DMS53 (cell line): ENCODE data around the gene ZNRD2.

Experiments used
- DNase-seq: peaks from one replicate; lab custom pipeline; 2025; lab: John Stamatoyannopoulos, UW

Gene ZNRD2

DNA sequence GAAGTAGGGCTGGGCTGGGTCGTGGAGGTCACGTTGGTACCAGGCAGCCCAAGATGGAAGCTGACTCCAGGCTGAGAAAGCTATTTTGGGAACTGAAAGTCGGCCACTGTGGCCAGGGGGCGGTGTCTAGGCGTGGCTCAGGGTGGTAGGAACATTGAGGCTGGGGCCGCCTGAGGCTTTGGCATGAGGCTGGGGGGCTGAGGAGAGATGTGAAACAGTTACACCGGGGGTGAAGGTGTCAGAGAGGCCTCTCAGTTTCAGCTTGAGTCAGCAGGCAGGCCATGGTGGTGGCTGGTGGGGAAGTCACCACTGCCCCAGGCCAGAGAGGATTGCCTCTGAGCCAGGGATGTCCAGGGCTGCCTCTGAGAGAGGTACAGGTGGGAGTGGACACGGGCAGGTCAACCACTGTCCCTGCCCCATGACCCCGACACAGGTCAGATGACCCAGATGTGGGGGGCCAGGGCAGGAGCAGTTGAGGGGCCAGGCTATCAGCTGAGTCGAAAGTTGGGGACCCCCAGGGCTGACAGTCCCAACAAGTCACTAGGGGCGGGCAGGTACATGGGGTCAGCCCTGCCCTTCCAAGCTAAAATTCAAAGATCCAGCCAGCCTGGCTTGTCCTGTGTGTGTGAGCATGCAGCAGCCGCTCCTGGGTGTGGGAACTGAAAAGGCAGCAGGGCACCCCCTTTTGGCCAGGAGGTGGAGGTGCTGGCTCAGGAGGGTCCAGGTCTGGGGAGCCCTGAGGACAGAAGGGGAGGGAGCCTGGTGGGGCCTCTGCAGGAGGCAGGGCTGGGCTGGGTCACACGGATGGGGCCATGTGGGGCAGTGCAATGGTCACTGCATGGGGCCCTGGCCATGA, 18.1 kb downstream of the ZNRD2 start:
- peak; percentile 70 for DNase-seq

- DNase-seq: no peak
Observed at GRCh38 chr11:65589444-65590239, 19.4 kb downstream of the ZNRD2 start.

DNA sequence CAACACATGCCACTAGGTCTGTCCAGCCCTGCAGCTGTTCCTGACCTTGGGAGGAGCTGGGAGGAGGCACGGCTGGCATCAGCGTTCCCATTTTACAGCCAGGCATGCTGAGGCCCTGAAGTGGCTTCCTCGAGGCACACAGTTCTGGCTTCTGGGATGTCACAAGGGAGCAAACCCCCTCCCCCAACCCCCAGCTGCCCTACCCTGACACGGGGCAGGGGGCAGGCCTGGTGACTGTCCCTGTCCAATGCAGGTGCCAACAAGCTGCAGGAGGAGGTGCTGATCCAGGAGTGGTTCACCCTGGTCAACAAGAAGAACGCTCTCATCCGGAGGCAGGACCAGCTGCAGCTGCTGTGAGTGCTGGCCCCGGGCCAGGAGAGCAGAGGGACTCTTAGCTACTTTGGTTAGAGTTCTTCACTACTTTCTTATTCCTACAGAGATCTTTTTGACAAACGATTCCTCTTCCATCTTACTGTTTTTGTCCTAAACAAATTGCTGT, 20.0 kb downstream of the ZNRD2 start:
- peak; percentile 90 for DNase-seq

DNA sequence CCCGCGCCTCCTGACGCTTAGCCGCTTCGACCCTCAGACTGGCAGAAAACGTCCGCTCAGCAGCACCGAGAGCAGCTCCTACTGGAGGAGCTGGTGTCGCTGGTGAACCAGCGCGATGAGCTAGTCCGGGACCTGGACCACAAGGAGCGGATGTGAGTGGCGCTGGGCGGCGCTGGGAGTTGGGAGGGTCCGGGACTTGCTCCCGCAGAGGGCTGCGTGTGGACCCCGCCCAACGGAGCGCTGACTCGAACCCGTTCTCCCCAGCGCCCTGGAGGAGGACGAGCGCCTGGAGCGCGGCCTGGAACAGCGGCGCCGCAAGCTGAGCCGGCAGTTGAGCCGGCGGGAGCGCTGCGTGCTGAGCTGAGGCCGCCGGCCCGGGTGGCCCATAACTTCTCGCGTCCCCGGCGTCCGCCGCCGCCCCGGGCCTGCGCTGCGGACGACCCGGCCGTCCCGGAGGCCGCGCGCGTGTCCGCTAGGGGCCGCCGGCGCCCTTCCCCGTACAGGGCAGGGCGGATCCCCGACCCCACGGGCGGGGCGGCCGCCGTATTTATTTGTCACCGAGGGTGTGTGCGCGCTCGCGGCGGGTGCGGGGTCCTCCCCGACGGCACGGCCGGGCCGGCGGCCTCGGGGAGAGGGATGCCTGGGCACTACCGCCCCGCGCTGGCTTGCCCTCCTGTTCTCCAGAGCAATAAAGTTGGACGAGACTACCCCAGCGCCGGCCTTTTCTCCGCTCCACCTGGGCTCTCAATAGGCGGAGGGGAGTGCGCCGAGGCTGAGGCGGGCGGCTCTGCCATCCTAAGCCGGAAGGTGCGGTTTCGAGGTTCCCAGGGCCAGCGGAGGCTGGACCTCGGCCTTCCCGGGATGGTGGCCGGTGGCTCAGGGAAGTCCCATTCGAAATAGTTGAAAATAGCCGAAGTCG, 21.9 kb downstream of the ZNRD2 start:
- peak; percentile 82 for DNase-seq

DNA sequence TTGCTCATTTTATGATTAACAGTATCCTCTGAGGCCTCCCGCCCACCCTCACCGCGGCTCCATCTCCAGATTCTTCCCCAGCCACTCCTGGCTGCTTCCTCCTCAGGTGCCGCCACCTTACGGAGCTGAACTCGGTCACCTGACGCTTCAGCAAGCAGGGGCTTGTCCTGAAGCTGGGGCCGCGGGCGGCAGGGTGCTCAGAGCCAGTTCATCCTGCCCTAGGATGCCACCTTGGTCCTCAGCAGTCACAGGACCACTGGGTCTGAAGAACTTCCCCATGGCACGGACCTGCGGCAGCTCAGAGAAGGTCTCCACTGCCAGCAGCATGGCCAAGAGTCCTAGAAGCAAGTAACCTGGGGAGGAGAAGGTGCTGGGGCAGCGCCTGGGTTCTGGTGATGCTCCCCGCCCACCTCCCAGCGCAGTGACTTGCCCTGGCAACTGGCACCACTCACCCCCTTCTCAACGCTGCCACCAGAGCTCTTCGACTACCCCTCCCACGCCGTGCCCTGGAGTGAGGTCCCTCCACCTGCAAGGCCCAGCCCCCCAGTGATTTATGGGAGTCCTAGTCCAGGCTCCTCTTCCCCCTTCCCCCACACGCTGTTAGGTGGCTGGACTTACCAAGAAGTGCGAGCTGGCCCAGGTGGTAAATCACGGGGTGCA, 22.7 kb downstream of the ZNRD2 start:
- DNase-seq: peak; percentile 54

DNA sequence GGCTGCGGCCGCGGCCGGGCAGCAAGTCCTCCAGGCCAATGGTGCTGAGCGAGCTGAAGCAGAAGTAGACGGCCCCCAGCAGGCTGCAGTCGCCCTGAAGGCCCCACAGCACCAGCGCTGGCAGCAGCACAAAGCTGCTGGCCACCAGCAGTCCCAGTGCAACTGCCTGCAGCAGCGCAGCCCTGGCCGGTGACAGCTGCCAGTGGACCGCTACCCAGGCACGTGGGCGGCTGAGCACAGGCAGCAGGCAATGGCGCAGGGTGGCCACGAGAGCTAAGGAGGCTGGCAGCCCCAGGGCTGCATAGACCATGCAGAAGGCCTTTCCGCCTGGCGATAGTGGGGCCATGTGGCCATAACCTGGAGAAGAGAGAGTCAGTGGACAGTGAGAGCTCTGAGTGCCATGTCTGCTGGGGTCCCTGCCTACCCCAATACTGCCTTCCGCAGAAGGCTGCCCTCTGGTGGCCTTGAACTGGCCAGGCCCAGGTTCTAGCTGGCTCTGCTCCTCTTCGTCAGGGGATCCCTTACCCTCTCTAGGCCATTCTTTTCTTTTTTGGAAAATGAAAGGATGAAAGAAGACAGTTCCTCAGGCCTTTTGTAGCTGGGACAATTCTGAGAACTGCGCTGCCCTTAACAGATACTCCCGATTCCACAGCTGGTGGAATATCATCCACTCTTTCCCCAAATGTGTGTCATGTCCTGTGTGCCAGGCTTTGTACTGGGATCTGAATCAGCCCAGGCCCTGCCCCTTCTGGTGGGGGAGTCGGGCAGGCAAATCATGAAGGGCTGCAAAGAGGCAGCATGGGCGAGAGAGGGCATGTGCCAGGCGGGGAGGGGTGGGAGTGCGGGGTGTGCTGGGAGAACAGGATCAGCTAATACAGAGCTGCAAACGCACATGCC, 23.5 kb downstream of the ZNRD2 start:
- peak; percentile 77 for DNase-seq

GRCh38 chr11:65595131-65595530, 24.9 kb downstream of the ZNRD2 start:
- no peak for DNase-seq

DNA sequence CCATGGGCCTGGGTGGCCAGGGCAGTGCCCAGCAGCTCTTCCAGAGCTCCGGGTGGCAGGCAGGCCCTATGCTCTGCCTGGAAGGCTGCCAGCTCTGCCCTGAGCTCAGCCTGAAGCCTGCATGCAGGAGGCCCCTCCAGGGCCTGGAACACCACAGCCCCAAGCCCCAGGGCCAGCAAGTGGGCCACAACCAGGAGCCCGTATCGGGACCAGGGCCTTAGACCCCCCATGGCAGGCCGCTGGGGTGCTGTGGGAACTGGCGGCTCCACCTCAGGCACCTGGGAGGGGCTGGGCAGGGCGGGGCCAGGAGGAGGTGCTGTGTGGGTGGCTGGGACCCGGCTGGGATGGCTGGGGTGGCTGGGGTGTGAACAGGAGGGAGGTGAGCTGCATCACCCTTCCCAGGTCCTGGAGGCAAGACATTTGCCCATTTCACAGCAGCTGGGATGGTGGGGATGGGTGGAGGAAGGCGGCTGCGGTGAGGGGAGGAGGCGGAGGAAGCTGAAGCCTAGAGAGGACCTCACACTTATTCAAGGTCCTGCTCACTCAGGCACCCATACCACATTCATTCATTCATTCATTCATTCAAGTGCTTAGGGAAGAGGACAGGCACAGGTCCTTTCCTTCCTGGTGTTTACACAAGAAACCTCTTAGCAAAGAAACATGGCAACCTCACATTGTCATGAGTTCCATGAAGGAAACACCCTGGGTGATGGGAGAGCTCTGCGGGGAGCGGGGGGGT, 25.4 kb downstream of the ZNRD2 start, which contains the start of gene KCNK7:
TSS of gene KCNK7 (minus strand) at position 258 of the 739 bp plus-strand sequence. CDS start at position 230, 28 bp downstream.
- DNase-seq: peak; percentile 24

GRCh38 chr11:65596520-65596919, 26.2 kb downstream of the ZNRD2 start:
- no peak for DNase-seq

GRCh38 chr11:65598258-65598699, 28.0 kb downstream of the ZNRD2 start:
- no peak for DNase-seq

DNA sequence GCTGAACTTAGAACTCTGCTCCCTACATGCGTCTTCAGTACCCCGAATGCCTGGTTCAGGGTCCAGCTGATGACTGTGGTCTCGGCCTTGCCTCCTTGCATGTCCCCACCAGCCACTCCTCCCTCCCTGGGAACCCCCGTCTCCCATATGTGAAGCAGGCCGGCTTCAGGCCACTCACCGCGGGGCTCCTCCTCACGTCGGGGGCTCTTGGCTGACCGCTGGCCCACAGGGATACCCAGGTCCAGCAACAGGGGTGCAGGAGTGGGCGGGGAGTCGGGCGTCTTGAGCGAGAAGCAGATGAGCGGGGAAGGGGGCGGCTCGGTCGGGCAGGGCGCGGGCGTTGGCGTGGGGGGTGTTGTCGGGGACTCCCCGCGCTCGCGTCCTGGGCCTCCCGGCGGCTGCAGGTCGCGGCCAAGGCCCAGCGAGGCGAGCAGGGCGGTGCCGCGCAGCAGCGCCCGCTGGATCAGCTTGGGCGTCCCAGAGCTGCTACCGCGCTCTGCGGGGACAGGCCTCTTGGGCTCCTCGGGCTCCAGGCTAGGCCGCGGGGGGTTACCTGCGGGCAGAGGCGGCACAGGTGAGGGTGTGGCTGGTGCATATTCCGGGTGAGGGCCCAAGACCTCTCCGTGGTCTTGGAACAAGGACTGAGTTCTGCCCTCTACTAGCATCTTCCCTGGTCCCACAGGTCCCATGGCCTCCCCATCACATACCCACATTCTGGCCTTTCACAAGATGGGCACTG, 29.1 kb downstream of the ZNRD2 start:
- DNase-seq: no peak

GRCh38 chr11:65599955-65600246, 29.6 kb downstream of the ZNRD2 start:
- no peak for DNase-seq

DNA sequence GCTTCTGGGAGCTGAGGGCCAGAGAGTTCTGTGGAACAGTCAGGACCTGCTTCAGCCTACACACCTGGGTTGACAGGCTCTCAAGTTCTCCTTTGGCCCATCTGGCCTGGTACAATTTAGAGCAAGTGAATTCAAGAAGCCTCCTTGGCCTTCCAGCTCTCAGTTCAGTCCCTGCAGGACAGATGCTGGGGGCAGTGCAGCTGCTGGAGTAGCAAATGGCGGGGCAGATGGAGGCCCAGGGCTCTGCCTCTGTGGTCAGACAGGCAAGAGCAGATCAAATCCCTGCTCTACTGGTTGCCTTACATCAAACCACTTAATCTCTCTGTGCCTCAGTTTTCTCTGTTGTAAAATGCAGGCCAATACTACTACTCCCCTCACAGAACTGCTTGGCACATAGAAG, 34.0 kb downstream of the ZNRD2 start:
- DNase-seq: no peak

DNA sequence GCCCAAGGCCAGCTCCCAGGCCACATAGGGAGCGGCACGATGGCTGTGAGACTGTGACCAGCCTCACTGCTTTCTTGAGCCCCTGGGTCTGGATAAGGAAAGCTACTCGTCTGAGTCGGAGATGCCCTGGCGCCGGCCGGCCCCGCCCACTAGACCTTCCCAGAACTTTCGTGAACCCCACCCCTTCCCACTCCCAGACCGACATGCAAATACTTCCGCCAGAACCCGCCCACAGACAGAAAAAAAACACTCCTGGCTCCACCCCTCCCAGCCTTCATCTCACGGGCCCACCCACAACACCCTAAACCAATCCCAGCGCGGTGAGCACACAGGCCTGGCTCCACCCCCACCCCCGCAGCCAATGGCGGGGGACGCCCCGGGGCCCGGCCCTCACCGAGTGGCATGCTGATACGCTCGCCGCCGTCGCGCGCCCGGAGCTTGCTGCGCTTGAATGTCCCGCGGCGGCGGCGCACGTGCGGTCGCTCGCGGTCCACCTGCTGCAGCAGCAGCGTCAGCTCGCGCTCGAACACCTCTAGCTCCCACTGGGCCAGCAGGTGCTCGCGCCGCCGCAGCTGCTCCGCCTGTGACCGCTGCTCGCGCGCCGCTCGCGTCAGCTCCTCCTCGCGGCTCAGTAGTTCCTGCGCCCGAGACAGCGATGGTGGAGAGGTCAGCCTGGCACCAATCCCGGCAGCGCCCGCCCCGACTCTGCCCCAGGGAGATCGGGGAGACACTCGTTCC, 36.8 kb downstream of the ZNRD2 start:
- peak; percentile 90 for DNase-seq

DNA sequence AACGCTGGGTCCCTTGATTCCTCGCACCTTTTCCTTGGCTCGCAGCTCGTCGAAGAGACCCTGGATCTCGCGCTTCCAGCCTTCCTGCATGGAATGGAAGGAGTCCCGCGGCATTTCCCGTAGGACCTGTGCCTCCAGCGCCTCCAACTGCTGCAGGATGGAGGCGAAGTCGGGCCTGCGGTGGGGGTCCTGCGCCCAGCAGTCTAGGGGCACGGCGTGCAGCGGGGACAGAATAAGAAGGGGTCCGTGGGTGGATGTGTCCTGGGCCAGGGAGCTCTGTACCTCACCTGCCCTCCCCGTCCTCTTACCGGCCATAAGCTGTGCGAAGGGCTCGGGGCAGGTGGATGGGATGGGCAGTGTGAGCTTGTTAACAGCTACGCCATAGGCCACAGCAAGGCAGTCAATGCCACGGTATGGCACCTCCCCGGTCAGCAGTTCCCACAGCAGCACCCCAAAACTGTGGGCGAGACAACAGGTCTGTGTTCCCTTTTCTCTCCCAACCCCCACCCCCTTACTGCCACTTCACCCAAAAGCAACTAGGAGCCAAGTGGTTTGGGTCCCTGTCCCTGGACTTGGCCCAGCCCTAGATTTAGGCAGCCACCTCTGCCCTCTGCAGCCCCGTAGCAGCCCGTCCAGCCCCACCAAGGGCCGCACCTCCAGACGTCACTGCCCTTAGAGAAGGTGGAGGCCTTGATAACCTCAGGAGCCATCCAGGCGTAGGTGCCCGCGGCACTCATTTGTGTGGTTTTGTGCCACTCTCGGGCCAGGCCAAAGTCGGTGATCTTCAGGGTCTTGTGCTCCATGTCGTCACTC, 37.5 kb downstream of the ZNRD2 start:
- no peak for DNase-seq

DNA sequence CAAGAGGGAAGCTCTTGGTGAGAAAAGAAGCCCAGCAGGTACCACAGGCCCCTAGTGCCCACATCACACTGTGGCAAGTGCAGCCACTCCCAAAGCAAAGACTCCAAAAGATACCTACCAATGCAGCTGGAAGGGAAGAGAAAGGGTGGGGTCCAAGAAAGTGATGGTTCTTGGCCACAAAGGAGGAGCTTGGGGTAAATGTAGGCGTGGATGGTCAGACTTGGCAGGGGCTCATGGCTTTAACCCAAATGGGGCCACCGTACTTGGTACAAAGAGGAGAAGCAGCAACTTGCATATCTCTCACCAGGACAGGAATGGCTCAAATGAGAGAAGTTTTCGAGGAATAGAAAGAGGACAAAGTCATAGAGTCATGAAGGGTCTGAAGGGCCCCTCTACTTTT, 39.0 kb downstream of the ZNRD2 start:
- no peak for DNase-seq

- DNase-seq: no peak
Observed at GRCh38 chr11:65609665-65610064, 39.4 kb downstream of the ZNRD2 start.
